PFSK-1 (cell line): ENCODE data around the gene SDK1.

Source experiments
- FOXP2 ChIP-seq: optimal IDR thresholded peaks from 2 replicates; pipeline ENCODE3; 2011; ENCODE audit warnings: borderline replicate concordance, control low read depth, inconsistent platforms; ENCODE audit not compliant: insufficient read depth; ENCODE audit errors: extremely low read length, extremely low read depth
- POLR2AphosphoS5 ChIP-seq: IDR thresholded peaks from 2 replicates; pipeline ENCODE4 v1.6.1; 2012; ENCODE audit warnings: low read depth, mild to moderate bottlenecking, control low read depth, low read length, moderate library complexity
- REST ChIP-seq, 2 experiments: IDR thresholded peaks; 2 replicates each; pipeline versions ENCODE4 v1.6.1 to v1.8.0; 2011 to 2012; ENCODE audit warnings: low read depth in 2 of 2, low read length in 2 of 2, control low read depth in 1 of 2, inconsistent platforms in 1 of 2, mild to moderate bottlenecking in 1 of 2, moderate library complexity in 1 of 2; ENCODE audit not compliant: insufficient read depth in 1 of 2
- SIN3A ChIP-seq: IDR thresholded peaks from 2 replicates; pipeline ENCODE4 v1.6.1; 2012; ENCODE audit warnings: mild to moderate bottlenecking, low read length, moderate library complexity, borderline replicate concordance; ENCODE audit not compliant: insufficient read depth
- TAF1 ChIP-seq: IDR thresholded peaks from 2 replicates; pipeline ENCODE4 v1.6.1; 2012; ENCODE audit warnings: low read length, control low read depth, borderline replicate concordance; ENCODE audit not compliant: insufficient read depth

Gene SDK1

GRCh38 chr7:3415861-3416312 lies 114.8 kb downstream of the SDK1 start:
- no peak for TF ChIP-seq REST (IDR thresholded peaks at IDR 0.05; ENCODE audit: insufficient read depth in 1 of 2, low read depth in 2 of 2, low read length in 2 of 2)
- TF ChIP-seq POLR2AphosphoS5 = no peak
- no peak for TF ChIP-seq SIN3A
- no peak for TF ChIP-seq TAF1
- TF ChIP-seq FOXP2 = no peak

DNA sequence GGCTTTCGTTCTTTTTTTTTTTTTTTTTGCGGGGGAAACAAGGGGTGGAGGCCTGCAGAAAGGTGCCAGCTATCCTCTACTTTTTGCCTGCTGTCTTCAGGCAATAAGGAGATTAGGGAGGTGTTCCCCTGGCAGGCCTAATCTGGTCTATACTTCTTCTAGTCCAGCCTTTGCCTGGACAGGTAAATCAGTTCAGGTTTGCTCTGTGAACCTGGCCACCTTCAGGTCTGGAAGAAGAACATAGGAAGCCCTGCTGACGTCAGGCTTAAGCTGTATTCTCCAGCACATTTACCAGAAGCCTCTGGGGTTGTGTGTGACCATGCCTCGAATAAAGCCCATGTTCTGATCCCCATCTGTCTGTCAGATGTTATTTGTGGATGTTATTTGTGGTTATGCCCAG lies 115.4 kb downstream of the SDK1 start:
- TF ChIP-seq REST (IDR thresholded peaks at IDR 0.05; ENCODE audit: insufficient read depth in 1 of 2, low read depth in 2 of 2, low read length in 2 of 2) (no peak), TAF1 (no peak), FOXP2 (no peak), POLR2AphosphoS5 (no peak), SIN3A (no peak)

- no peak for TF ChIP-seq REST (IDR thresholded peaks at IDR 0.05; ENCODE audit: insufficient read depth in 1 of 2, low read depth in 2 of 2, low read length in 2 of 2)
- no peak for TF ChIP-seq POLR2AphosphoS5
- no peak for TF ChIP-seq FOXP2
- TF ChIP-seq SIN3A = no peak
- TF ChIP-seq TAF1 = no peak
These were observed 124.0 kb downstream of the SDK1 start for GRCh38 chr7:3425087-3425486.

DNA sequence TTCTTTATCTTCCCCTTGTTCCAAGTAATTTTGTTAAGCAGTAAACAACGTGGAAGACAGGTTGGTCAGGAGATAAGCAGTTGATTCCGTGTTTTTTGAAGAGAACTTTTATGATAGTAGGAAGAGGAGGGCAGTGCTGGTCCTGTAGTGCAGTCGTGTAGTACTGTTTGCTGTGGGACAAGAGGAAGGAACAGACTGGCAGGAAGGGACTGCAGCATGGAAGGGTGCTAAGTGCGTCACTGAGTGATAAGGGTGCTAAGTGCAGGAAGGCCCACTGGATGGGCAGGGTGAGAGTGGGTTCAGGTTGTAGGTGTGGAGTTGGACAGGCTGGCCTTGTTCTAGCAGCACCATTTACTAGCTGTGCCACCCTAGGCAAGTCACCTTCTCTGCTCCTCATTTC lies 125.0 kb downstream of the SDK1 start:
- no peak for TF ChIP-seq REST (IDR thresholded peaks at IDR 0.05; ENCODE audit: insufficient read depth in 1 of 2, low read depth in 2 of 2, low read length in 2 of 2)
- no peak for TF ChIP-seq POLR2AphosphoS5
- TF ChIP-seq SIN3A = no peak
- TF ChIP-seq FOXP2 = no peak
- TF ChIP-seq TAF1 = no peak

DNA sequence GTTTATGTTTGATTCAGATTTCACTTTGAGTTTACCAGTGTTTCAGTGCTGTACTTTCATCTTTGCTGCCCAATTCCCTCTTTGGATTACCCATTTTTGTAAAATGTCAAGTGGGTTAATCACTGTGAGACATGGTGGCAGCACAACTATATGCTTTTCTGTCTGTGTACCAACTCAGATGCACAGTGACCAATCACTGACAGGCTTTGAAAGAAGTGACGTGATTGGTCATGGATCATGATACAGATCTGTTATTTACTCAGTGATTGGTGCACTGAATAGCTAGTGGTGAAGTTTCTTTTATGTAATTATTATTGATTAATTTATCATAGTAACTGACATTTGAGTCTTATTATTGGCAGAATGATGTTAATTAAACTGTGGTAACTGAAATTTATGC lies 126.9 kb downstream of the SDK1 start:
- TF ChIP-seq SIN3A (no peak), TAF1 (no peak), POLR2AphosphoS5 (no peak), REST (IDR thresholded peaks at IDR 0.05; ENCODE audit: insufficient read depth in 1 of 2, low read depth in 2 of 2, low read length in 2 of 2) (no peak), FOXP2 (no peak)
